GM12864 (cell line): ENCODE data around the gene SOX12.
A peak's percentile ranks its signal among the peaks of the same experiment; 100 is the strongest.

ENCODE experiments used
- DNase-seq: peaks from one replicate; pipeline ENCODE4 v3.0.0-alpha.2; 2011; ENCODE audit warnings: low read depth
- H3K4me3 ChIP-seq: 2 replicates; pipeline ENCODE4 v1.5.1; 2011; ENCODE audit warnings: mild to moderate bottlenecking, low read depth, low read length, control low read depth
- TF ChIP-seq, protein P1 (sequence below): IDR thresholded peaks from 2 replicates; pipeline ENCODE4 v1.5.1; 2011; ENCODE audit warnings: low read depth, mild to moderate bottlenecking, moderate library complexity, low read length, control low read depth, inconsistent platforms; ENCODE audit errors: missing control alignments

SOX12 gene

DNA sequence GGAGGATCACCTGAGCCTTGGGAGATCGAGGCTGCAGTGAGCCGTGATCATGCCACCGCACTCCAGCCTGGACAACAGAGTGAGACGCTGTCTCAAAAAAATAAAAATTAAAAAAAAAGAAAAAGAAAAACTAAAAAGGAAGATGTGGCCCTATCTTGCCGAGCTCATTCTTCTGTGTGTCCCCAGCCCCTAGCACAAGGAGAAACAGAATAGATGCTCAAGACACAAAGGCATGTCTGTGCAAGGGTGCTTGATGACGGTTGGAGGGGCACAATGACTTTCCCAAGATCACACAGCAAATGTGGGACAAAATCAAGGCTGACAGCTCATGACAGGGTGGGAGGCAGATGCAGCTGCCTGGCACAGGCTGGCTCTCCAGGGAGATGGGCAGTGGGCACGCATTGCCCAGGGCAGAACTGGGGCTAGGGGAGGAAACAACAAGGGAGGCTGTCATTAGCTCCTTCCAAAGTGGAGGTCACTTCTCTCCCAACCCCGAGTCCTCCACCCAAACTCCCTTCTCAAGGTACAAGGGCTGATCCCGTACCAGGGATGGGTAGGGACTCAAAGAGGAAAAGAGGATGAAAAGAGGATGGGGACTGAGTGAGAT lies 20.8 kb downstream of the SOX12 start:
- DNase-seq, result no peak
- TF ChIP-seq, protein P1, sequence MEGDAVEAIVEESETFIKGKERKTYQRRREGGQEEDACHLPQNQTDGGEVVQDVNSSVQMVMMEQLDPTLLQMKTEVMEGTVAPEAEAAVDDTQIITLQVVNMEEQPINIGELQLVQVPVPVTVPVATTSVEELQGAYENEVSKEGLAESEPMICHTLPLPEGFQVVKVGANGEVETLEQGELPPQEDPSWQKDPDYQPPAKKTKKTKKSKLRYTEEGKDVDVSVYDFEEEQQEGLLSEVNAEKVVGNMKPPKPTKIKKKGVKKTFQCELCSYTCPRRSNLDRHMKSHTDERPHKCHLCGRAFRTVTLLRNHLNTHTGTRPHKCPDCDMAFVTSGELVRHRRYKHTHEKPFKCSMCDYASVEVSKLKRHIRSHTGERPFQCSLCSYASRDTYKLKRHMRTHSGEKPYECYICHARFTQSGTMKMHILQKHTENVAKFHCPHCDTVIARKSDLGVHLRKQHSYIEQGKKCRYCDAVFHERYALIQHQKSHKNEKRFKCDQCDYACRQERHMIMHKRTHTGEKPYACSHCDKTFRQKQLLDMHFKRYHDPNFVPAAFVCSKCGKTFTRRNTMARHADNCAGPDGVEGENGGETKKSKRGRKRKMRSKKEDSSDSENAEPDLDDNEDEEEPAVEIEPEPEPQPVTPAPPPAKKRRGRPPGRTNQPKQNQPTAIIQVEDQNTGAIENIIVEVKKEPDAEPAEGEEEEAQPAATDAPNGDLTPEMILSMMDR, result no peak
- peak overlapping the region; percentile 87 for H3K4me3 ChIP-seq

DNA sequence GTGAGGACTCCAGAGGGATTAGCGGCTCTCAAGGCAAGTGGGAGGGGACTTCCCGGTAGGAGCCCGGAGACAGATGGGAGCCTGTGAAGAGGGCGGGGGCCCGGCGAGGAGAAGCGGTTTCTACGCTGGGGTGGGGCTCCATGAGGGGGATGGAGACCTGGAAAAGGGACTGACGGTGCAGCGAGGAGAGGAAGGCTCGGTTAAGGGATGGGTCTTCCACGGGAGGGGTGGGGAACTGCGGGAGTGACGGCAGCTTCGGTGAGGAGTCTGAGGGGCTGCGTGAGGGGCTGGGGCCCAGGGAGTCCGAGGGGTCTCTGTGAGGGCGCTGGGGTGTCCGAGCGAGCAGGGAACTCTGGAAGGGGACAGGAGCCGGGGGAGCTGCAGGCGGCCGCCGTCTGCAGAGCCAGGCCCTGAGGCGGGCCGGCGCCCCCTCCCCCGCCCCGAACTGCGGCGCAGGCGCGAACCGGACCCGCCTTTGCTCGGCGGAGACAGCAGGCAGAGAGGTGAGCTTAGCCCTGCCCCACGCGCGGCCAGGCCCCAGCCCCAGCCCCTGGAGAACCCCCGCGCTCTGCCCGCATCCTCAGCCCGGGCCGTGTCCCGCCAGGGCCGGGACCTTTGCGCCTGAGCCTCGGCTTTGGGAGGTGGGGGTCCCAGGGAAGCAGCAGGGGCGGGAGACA lies 21.4 kb downstream of the SOX12 start, which contains the start of gene NRSN2:
NRSN2 (plus strand) TSS at position 472 of the 677 bp plus-strand sequence. CDS start 2,533 bp downstream, outside the sequence.
- peak within 1 kb of the TSS; percentile 87 for H3K4me3 ChIP-seq
- DNase-seq, result no peak
- TF ChIP-seq, protein P1, result no peak

GRCh38 chr20:347317-347639 lies 21.9 kb downstream of the SOX12 start:
- no peak for DNase-seq
- H3K4me3 ChIP-seq, result peak overlapping the region; percentile 87
- TF ChIP-seq, protein P1, result no peak

DNA sequence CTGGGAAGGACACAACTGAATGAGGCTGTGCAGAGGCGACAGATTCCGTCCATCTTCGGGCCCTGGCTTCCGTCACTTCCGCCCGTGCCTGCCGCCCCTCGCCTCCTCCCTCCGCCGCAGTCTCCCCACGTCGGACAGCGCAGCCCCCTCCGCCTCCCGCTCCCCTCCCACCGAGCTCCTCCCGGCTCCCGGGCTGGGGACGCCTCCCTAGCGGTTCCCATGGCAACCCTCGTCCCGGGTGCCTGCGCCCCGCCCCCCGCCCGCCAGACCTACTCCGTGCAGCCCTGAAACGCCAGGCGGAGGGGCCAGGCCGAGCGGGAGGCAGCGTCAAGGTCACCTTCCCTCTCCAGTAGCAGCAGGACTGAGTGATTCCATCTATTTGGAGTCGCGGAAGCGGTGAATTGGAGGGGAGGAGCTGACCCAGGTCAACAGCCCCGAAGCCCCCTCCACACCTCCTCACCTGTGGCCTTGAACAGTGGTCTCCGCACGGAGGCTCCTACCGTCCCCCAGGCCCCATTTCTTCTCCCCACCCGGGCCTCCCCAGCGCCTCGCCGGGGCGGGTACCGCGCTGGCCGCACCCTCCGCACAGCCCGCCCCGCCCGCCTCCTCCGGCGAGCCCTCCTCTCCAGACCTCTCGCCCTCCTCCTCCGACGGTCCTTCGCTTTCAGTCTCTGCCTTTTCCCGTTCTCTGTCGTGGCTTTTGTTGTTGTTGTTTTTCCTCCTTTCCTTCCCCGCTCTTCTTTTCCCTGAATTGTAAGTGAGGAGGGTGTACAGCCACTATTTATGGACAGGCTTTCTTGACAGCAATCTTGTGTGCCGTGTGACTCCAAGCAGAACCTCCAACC lies 22.5 kb downstream of the SOX12 start:
- DNase-seq, result no peak
- H3K4me3 ChIP-seq, result peak overlapping the region; percentile 87
- TF ChIP-seq, protein P1, result no peak

GRCh38 chr20:348972-349841 lies 23.9 kb downstream of the SOX12 start:
- no peak for DNase-seq
- TF ChIP-seq, protein P1, result no peak
- H3K4me3 ChIP-seq, result no peak overlapping the region

DNA sequence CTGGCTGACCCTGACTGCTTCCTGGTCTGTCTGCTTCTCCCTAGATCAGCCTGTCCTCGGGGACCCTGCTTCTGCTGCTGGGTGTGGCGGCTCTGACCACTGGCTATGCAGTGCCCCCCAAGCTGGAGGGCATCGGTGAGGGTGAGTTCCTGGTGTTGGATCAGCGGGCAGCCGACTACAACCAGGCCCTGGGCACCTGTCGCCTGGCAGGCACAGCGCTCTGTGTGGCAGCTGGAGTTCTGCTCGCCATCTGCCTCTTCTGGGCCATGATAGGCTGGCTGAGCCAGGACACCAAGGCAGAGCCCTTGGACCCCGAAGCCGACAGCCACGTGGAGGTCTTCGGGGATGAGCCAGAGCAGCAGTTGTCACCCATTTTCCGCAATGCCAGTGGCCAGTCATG lies 27.8 kb downstream of the SOX12 start:
- no peak for DNase-seq
- TF ChIP-seq, protein P1, result no peak
- H3K4me3 ChIP-seq, result no peak overlapping the region
